Tibial nerve (tissue), 4 donors: ENCODE measurements around the gene ART1. TPM values are rescaled to one million over a fixed set of nuclear protein-coding genes. Genes with fewer than 3 reads are reported as not detected.

Experiments
- DNase-seq, 2 donors: peaks; one replicate each; pipeline ENCODE4 v3.0.0-alpha.2; 2019; ENCODE audit warnings: low spot score in 2 of 2
- H3K27ac ChIP-seq, 4 donors: fragments of 200-600 bp; sonication (generic) in 3 of 4; one replicate each; pipeline ENCODE4 v1.5.1; 2017 to 2019; ENCODE audit warnings: mild to moderate bottlenecking in 1 of 4
- H3K27me3 ChIP-seq, 2 donors: fragments of 200-600 bp; sonication (generic) in 1 of 2; one replicate each; pipeline versions ENCODE4 v1.5.1 to v1.6.0; 2017 to 2019
- H3K36me3 ChIP-seq, 3 donors: fragments of 200-600 bp; sonication (generic); one replicate each; pipeline ENCODE4 v1.5.1; 2018 to 2019
- H3K4me1 ChIP-seq, 4 donors: fragments of 200-600 bp; sonication (generic) in 3 of 4; one replicate each; pipeline ENCODE4 v1.5.1; 2017 to 2019
- H3K4me3 ChIP-seq, 4 donors: fragments of 200-600 bp; sonication (generic) in 3 of 4; one replicate each; pipeline ENCODE4 v1.5.1; 2017 to 2019; ENCODE audit warnings: mild to moderate bottlenecking in 1 of 4, moderate library complexity in 1 of 4
- H3K9me3 ChIP-seq, 4 donors: fragments of 200-600 bp; sonication (generic) in 3 of 4; one replicate each; pipeline ENCODE4 v1.5.1; 2017 to 2019
- EP300 ChIP-seq, 2 donors: sonication (generic); formaldehyde crosslinking; IDR thresholded peaks; one replicate each; pipeline ENCODE4 v1.6.1; 2017; ENCODE audit warnings: antibody characterized with exemption in 2 of 2, mild to moderate bottlenecking in 1 of 2
- POLR2A ChIP-seq, 2 donors: fragments of 450-650 bp; IDR thresholded peaks; one replicate each; pipeline ENCODE4 v1.6.1; 2017; ENCODE audit warnings: antibody characterized with exemption in 2 of 2, mild to moderate bottlenecking in 2 of 2, moderate library complexity in 2 of 2
- WGBS, 2 donors: methylation state at CpG; one replicate each; pipeline ENCODE4 v1.1.5; 2018; 5-methylcytosine and 5-hydroxymethylcytosine counted together
- total RNA-seq, 4 donors: library from RNA; depleted of rRNA; stranded (reverse); fragments of >200 nt; gene quantifications; one replicate each; pipeline ENCODE4 v1.1.0, GENCODE V29; 2016
- TF ChIP-seq, protein P1 (sequence below), 5 experiments: fragments of 200-600 bp in 3 of 5; fragments of 450-650 bp in 2 of 5; sonication (generic) in 3 of 5; IDR thresholded peaks; one replicate each; pipeline ENCODE4 v1.5.1; 2016 to 2019; ENCODE audit warnings: antibody characterized with exemption in 5 of 5, mild to moderate bottlenecking in 3 of 5, moderate library complexity in 2 of 5

ART1 gene
- total RNA-seq, 4 donors from 2014 or later, result 2.4 to 2.8 TPM; not detected in 2

DNA sequence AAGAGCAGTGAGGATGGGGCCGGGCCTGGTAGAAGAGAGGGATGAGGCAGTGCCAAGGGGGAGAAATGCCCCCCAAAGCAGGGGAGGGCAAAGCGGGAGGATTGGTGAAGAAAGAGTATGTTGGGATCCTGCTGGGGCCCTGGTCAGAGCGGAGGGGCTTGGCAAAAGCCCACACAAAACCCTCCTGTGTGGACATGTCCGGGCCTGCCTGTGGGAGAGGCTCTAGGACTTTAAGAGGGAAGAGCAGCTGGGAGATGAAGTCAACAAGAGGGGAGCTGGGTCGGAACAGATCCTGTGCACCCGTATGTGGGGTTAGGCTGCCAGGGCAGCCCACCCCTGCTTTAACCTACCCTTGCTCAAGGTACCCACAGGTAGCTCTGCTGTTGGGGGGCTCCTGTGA is 28.9 kb upstream of the ART1 start:
- no peaks in the 10 kb centered on the region for H3K36me3 ChIP-seq
- TF ChIP-seq, protein P1, sequence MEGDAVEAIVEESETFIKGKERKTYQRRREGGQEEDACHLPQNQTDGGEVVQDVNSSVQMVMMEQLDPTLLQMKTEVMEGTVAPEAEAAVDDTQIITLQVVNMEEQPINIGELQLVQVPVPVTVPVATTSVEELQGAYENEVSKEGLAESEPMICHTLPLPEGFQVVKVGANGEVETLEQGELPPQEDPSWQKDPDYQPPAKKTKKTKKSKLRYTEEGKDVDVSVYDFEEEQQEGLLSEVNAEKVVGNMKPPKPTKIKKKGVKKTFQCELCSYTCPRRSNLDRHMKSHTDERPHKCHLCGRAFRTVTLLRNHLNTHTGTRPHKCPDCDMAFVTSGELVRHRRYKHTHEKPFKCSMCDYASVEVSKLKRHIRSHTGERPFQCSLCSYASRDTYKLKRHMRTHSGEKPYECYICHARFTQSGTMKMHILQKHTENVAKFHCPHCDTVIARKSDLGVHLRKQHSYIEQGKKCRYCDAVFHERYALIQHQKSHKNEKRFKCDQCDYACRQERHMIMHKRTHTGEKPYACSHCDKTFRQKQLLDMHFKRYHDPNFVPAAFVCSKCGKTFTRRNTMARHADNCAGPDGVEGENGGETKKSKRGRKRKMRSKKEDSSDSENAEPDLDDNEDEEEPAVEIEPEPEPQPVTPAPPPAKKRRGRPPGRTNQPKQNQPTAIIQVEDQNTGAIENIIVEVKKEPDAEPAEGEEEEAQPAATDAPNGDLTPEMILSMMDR (IDR thresholded peaks at IDR 0.05), result no peak
- TF ChIP-seq EP300 (IDR thresholded peaks at IDR 0.05), result no peak
- TF ChIP-seq POLR2A (IDR thresholded peaks at IDR 0.05), result no peak
- H3K27ac ChIP-seq, result no peak overlapping the region
- H3K9me3 ChIP-seq, result peaks cover 0 to 8% (median 0%) of the 10 kb centered on the region in 4 donors
- 70 to 76% methylated on average over 6 of the region's 6 CpGs for WGBS, 2 donors
- no peaks in the 10 kb centered on the region for H3K4me1 ChIP-seq
- H3K27me3 ChIP-seq, result no peaks in the 10 kb centered on the region
- no peak for DNase-seq
- no peak overlapping the region for H3K4me3 ChIP-seq

GRCh38 chr11:3616721-3617460 is 28.0 kb upstream of the ART1 start:
- WGBS, 2 donors, result 74 to 77% methylated on average over 17 to 20 of the region's 25 CpGs
- no peaks in the 10 kb centered on the region for H3K27me3 ChIP-seq
- H3K4me1 ChIP-seq, result no peaks in the 10 kb centered on the region
- H3K9me3 ChIP-seq, result peaks cover 0 to 6% (median 0%) of the 10 kb centered on the region in 4 donors
- no peak for DNase-seq
- no peaks in the 10 kb centered on the region for H3K36me3 ChIP-seq
- TF ChIP-seq, protein P1 (IDR thresholded peaks at IDR 0.05), result no peak
- no peak overlapping the region for H3K27ac ChIP-seq
- no peak overlapping the region for H3K4me3 ChIP-seq

- H3K4me3 ChIP-seq, result no peak overlapping the region
- no peak overlapping the region for H3K27ac ChIP-seq
- WGBS, 2 donors, result 76 to 82% methylated on average over 8 of the region's 8 CpGs
- H3K36me3 ChIP-seq, result no peaks in the 10 kb centered on the region
- H3K4me1 ChIP-seq, result no peaks in the 10 kb centered on the region
- H3K9me3 ChIP-seq, result no peaks in the 10 kb centered on the region
- TF ChIP-seq EP300 (IDR thresholded peaks at IDR 0.05) (no peak), POLR2A (IDR thresholded peaks at IDR 0.05) (no peak)
- TF ChIP-seq, protein P1 (IDR thresholded peaks at IDR 0.05), result no peak
- no peak for DNase-seq
- H3K27me3 ChIP-seq, result no peaks in the 10 kb centered on the region
Measured at GRCh38 chr11:3617990-3618389, 26.9 kb upstream of the ART1 start.

DNA sequence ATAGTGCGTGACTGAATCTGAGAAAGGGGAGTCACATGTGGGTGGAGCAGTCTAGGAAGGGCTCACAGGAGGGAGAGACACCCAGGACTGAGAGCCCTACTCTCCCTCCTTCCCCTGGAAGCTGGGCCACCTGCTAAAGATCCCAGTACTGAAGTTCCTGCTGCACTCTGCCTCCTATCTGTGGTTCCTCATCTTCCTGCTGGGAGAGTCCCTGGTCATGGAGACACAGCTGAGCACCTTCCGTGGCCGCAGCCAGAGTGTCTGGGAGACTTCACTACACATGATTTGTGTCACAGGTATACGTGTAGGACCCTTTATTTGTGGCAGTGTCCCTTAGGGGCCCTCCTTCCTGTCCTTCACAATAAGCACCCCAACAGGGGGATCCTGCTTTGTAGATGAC is 22.4 kb upstream of the ART1 start:
- no peaks in the 10 kb centered on the region for H3K27me3 ChIP-seq
- no peaks in the 10 kb centered on the region for H3K4me1 ChIP-seq
- H3K27ac ChIP-seq, result no peak overlapping the region
- H3K4me3 ChIP-seq, result no peak overlapping the region
- no peaks in the 10 kb centered on the region for H3K36me3 ChIP-seq
- TF ChIP-seq POLR2A (IDR thresholded peaks at IDR 0.05) (no peak), EP300 (IDR thresholded peaks at IDR 0.05) (no peak)
- TF ChIP-seq, protein P1 (IDR thresholded peaks at IDR 0.05), result no peak
- 82 to 84% methylated on average over 4 of the region's 4 CpGs for WGBS, 2 donors
- no peaks in the 10 kb centered on the region for H3K9me3 ChIP-seq
- no peak for DNase-seq

- TF ChIP-seq POLR2A (IDR thresholded peaks at IDR 0.05) (no peak), EP300 (IDR thresholded peaks at IDR 0.05) (no peak)
- TF ChIP-seq, protein P1 (IDR thresholded peaks at IDR 0.05), result no peak
- WGBS, 2 donors, result 94 to 97% methylated on average over 5 of the region's 5 CpGs
- Histone ChIP-seq H3K27me3 (no peaks in the 10 kb centered on the region), H3K4me1 (no peaks in the 10 kb centered on the region), H3K4me3 (no peak overlapping the region), H3K27ac (no peak overlapping the region), H3K36me3 (no peaks in the 10 kb centered on the region), H3K9me3 (no peaks in the 10 kb centered on the region)
- no peak for DNase-seq
Measured at GRCh38 chr11:3623121-3623520, 21.8 kb upstream of the ART1 start.
